Fibroblast of pulmonary artery (primary cell): ENCODE measurements around the gene ATCAY.
"Not testable (repeated sequence)": the region's sequence is repeated elsewhere in the genome, so short reads cannot be mapped to it uniquely, and the experiment has no call there.

ENCODE experiments used
- DNase-seq: peaks from one replicate; pipeline ENCODE4 v3.0.0-alpha.2; 2010; ENCODE audit warnings: low read depth
- H3K4me3 ChIP-seq: replicated peaks from 2 replicates; pipeline ENCODE4 v1.5.1; 2011; ENCODE audit warnings: low read depth, mild to moderate bottlenecking, control low read depth, low read length, moderate library complexity
- TF ChIP-seq, protein P1 (sequence below): IDR thresholded peaks from 2 replicates; pipeline ENCODE4 v1.5.1; 2011; ENCODE audit warnings: mild to moderate bottlenecking, control low read depth, low read length, inconsistent platforms; ENCODE audit errors: missing control alignments

The ATCAY gene

DNA sequence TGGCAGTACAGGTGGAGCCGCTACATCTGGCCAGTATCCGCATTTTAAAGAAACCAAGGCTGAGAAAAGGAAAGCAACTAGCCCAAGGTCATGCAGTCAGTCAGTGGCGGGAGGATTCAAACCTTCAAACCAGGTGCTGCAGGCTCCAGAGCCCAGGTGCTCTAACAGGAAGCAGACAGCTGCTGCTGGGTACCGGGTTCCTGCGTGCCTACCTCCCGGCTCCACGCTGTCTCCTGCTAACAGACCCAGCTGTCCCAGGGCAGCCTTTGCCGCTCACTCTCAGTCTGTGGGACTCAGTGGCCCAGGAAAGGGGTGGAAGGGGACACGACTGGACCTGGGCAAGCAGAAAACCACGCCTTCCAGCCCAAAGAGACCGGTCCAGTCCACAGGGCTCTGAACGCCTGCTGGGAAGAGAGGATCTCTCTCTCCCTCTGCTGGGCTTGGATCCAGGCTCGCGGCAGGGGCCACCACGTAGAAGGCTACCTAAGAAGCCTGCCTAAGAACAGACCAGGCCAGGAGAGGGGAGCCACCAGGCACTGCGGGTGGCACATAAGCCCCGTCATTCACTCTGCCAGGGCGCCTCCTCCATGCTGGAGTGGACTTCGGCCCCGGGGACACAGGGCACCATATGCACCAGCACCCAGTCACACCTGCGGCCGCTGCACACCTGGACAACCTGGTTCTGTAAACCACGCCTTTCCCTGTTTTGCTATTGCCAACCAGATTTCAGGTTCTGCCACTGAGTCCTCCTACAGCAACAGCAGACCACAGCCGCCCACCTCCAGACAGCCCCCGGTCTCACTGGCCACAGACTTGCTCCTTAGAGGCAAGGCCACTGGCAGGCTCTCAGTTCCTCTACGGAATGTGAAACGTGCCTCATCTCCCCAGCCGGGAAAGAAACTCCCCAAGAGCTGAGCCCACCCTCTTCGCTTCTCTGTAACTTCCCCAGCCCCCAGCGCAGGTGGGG, 85.8 kb downstream of the ATCAY start:
- TF ChIP-seq, protein P1, sequence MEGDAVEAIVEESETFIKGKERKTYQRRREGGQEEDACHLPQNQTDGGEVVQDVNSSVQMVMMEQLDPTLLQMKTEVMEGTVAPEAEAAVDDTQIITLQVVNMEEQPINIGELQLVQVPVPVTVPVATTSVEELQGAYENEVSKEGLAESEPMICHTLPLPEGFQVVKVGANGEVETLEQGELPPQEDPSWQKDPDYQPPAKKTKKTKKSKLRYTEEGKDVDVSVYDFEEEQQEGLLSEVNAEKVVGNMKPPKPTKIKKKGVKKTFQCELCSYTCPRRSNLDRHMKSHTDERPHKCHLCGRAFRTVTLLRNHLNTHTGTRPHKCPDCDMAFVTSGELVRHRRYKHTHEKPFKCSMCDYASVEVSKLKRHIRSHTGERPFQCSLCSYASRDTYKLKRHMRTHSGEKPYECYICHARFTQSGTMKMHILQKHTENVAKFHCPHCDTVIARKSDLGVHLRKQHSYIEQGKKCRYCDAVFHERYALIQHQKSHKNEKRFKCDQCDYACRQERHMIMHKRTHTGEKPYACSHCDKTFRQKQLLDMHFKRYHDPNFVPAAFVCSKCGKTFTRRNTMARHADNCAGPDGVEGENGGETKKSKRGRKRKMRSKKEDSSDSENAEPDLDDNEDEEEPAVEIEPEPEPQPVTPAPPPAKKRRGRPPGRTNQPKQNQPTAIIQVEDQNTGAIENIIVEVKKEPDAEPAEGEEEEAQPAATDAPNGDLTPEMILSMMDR: no peak
- H3K4me3 ChIP-seq: no peak overlapping the region
- DNase-seq: no peak

DNA sequence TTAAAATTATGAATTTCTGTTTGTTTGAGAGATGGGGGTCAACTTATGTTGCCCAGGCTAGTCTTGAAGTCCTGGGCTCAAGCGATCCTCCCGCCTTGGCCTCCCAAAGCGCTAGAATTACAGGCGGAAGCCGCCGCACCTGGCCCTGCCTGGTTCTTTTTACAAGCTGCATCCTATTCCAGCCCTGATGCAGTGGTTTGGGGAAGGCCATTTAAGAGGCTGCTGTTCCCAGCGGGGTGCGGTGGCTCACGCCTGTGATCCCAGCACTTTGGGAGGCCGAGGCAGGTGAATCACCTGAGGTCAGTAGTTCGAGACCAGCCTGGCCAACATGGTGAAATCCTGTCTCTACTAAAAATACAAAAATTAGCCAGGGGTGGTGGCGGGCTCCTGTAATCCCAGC, 87.5 kb downstream of the ATCAY start:
- peak overlapping the region; percentile 19 for H3K4me3 ChIP-seq
- DNase-seq: not testable (repeated sequence)

DNA sequence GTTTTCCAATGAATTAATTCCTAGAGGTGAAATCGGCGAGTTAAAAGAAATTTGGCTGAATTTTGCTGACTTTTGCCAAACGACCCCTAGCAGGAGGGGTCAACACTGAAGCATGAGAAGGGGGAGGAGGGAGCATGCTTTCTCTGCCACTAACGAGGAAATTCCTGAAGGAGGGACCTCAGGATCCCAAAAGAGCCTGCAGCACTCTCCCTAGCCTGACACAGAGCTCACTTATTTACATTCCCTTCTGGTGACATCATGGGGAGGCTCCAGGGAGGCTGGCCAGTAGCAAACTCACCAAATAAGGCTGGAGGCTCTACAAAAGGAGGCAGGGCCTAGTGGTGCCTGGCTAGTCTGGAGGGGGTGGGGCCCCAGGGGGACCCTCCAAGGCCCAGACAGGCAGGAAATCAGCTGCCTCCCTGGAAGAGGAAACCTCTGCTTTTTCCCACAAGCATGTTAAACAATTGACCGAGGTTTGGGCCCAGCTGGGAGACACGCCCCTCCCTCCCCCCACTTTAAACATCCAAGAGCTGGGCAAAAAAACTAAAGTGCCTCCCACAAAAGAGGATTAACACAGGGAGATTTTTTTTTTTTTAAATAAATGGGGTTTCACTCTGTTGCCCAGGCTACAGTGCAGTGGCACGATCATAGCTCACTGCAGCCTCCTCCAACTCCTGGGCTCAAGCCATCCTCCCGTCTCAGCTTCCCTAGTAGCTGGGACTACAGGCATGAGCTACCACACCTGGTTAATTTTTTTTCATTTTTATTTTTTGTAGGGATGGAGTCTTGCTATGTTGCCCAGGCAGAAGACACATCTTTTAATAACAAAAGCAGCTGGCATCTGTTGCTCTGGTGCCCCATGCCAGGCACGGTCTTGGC, 88.3 kb downstream of the ATCAY start:
- peak overlapping the region; percentile 96 for H3K4me3 ChIP-seq
- DNase-seq: peak; percentile 100
- TF ChIP-seq, protein P1: no peak

DNA sequence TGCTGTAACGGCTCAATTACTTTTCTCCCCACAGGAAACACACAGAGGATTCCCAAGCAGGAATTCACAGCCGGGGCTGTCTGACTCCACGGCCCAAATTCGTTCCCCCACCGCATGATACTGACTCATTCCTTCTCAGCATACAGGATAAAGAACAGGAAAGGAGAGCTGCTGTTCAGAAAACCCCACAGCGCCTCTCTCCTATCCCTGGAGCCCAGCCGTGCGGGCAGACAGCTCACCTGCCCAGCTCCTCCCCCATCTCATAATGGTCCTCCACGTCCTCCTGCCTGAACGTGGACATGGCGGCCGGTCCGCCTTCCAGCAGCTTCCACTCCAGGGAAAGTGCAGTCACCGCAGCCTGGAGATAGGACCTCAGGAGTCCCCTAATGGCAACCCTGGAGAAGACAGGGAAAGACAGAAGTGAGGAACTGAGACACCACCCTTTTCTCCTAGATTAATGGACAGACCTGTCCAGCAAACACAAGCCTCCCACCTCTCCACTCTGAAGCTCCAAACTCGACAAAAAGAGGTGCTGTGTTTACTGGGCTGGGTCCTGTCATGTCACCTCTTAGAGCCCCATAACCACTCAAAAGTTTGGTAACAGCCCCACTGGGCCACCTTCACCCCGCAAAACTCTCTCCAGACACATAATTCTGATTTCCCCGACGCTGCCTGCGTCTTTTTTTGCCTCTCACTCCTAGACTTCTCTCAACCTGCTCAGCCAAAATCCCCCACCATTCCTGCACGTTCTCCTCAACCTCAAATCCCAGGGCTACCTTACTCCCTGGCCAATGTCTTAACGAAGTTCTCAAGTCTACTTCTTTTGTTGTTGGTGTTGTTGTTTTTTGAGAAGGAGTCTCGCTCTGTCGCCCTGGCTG, 89.2 kb downstream of the ATCAY start:
- peak; percentile 83 for DNase-seq
- peak overlapping the region; percentile 96 for H3K4me3 ChIP-seq
- TF ChIP-seq, protein P1: peak; percentile 32

DNA sequence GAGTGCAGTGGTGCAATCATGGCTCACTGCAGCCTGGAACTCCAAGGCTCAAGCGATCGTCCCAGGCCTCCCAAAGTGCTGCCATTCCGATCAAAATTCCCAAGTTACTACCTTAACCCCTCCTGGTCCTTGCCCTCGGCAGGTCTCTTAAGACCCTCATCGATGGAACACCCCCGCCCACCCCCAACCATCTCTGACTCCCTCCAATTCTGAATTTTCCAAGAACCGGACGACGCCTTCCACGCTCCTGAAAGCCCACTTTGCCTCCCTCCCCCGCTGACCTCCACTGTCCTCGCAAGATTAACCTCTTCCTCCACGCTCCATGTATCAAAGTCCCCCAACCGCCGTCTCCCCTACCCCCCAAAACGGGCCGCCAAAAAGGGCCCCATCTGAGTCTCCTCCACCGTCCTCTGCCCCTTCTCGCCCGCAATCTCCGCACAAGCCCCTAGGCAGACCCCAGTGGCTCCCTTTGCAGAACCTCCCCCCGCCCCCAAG, 89.9 kb downstream of the ATCAY start:
- no peak for DNase-seq
- TF ChIP-seq, protein P1: no peak
- H3K4me3 ChIP-seq: peak overlapping the region; percentile 96

DNA sequence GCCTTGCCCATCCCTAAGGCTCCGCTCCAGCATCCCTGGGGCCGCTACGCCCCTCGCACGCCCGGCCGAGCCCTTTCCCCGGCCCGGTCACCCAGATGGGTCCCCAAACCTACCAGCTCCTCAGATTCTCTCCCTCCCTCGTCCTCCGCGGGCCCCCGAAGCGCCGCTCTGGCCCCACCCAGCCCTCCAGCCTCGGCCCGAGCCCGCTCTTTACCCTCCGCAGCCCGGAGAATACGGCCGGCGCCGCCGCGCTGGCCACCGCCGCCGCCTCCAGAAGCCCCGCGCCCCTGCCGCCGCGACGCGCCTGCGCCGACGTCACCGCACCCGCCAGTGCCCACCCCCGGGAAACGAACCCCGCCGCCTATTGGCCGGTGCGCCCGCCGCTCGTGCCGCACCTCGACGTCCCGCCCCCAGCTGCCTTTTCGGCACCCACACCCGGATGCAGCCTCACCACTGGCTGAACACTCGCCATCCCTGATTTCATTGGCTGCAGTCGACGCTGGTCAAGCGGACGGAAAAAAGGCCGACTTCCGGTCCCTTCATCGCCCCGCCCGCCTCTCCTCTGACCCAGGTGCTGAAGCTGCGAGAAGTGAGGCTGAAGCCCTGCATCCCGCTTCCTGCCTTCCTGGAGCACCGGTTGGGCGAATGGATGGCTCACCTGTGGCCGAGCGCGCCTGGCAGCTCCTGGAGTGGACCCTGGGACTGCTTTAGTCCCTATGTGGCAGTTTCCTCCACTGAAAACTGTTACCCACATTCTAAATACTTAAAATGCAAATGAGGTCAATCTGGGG, 90.5 kb downstream of the ATCAY start, which contains the start of gene DAPK3:
Gene DAPK3 (minus strand): TSS at position 292 of the 791 bp plus-strand sequence. CDS start 1,364 bp downstream, outside the sequence.
- peak; percentile 98 for DNase-seq
- peak within 1 kb of the TSS; percentile 96 for H3K4me3 ChIP-seq
- TF ChIP-seq, protein P1: no peak
